Stimulated activated naive B cell treated with anti-CD40 and anti-IgM and Interleukin-4, amounts not matched to agents 10 μg/mL and 1 μg/mL and 100 μg/mL, for 72 hours (primary cell): Measurements from ENCODE around the gene ASB18.

Experiments
- ATAC-seq, 2 donors: fragments of 150-1000 bp; cut with Tn5 transposase; replicated peaks; 2 replicates each; pipeline ENCODE4 v1.10.0; 2021; ENCODE audit warnings: moderate library complexity in 1 of 2
- DNase-seq: peaks from one replicate; pipeline ENCODE4 v3.0.0; 2021
- H3K27ac Mint-ChIP-seq: one replicate; pipeline ENCODE4 v1.8.0; 2022; ENCODE audit warnings: mild to moderate bottlenecking, mixed read lengths
- H3K27me3 Mint-ChIP-seq, 2 donors: one replicate each; pipeline ENCODE4 v1.8.0; 2022; ENCODE audit warnings: mixed read lengths in 2 of 2
- H3K36me3 Mint-ChIP-seq, 2 donors: one replicate each; pipeline ENCODE4 v1.8.0; 2022; ENCODE audit warnings: mixed read lengths in 2 of 2, mild to moderate bottlenecking in 1 of 2
- H3K4me1 Mint-ChIP-seq, 2 donors: one replicate each; pipeline ENCODE4 v1.8.0; 2022; ENCODE audit warnings: mixed read lengths in 2 of 2, mild to moderate bottlenecking in 1 of 2
- H3K4me3 Mint-ChIP-seq, 2 donors: one replicate each; pipeline ENCODE4 v1.8.0; 2022; ENCODE audit warnings: mild to moderate bottlenecking in 2 of 2, mixed read lengths in 2 of 2, moderate library complexity in 1 of 2
- H3K9me3 Mint-ChIP-seq, 2 donors: one replicate each; pipeline ENCODE4 v1.8.0; 2022; ENCODE audit warnings: mixed read lengths in 2 of 2, mild to moderate bottlenecking in 1 of 2

ASB18 gene

DNA sequence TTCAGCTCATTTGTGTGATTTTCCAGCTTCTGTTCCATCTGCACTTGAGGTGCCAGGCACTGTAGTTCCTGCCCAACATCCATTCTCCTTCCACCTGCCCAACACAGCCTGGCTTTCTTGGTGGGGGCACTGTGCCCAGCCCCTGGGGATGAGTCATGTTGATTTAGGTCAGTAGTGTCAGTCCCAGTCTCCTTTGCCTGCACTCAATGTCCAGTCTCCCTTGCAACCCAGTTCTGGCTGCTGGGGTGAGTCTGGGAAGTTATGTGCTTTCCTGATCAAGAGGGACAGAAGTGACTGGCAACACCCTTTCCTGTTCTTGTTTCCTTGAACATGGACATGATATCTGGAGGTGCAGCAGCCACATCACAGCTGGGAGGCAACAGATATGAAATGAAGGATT, 1.5 kb upstream of the ASB18 start:
- peaks cover 12 to 17% of the 10 kb centered on the region in 2 donors for H3K9me3 Mint-ChIP-seq
- H3K36me3 Mint-ChIP-seq: peaks cover 0 to 4% of the 10 kb centered on the region in 2 donors
- no peaks in the 10 kb centered on the region for H3K4me1 Mint-ChIP-seq
- ATAC-seq (no peak), DNase-seq (no peak)
- no peak overlapping the region for H3K4me3 Mint-ChIP-seq
- peaks cover 10 to 12% of the 10 kb centered on the region in 2 donors for H3K27me3 Mint-ChIP-seq
- H3K27ac Mint-ChIP-seq: no peak overlapping the region

DNA sequence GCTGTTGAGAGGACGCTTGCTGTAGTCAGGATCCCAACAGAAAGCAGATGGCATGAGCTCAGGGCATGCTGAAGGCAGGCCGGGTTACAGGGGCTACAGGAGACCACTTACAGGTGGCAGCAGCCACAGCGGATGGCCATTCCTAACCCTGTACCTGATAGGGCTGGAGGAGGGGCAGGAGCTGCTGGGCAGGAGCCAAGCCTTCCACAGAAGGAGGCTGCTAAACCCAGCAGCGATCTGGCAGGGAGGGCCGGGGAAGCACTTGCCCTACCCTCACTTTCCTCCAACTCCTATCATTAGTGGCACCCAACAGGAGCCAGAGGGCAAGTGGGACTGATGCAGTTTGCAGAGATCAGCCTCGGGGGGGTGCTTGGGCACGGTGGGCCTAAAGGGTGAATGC, 2.0 kb downstream of the ASB18 start:
- no peak for ATAC-seq
- no peaks in the 10 kb centered on the region for H3K4me1 Mint-ChIP-seq
- peaks cover 0 to 4% of the 10 kb centered on the region in 2 donors for H3K36me3 Mint-ChIP-seq
- H3K4me3 Mint-ChIP-seq: no peak overlapping the region
- peaks cover 15 to 23% of the 10 kb centered on the region in 2 donors for H3K27me3 Mint-ChIP-seq
- H3K27ac Mint-ChIP-seq: no peak overlapping the region
- peaks cover 11 to 16% of the 10 kb centered on the region in 2 donors for H3K9me3 Mint-ChIP-seq
- no peak for DNase-seq

- Mint-ChIP-seq H3K27me3 (peaks cover 17 to 23% of the 10 kb centered on the region in 2 donors), H3K4me3 (no peak overlapping the region), H3K36me3 (peaks cover 0 to 4% of the 10 kb centered on the region in 2 donors), H3K27ac (no peak overlapping the region), H3K9me3 (peaks cover 11 to 16% of the 10 kb centered on the region in 2 donors), H3K4me1 (no peaks in the 10 kb centered on the region)
- DNase-seq: no peak
- no peak for ATAC-seq
Observed at GRCh38 chr2:236261452-236261851, 2.8 kb downstream of the ASB18 start.

- Mint-ChIP-seq H3K27me3 (peaks cover 12 to 26% of the 10 kb centered on the region in 2 donors), H3K4me1 (no peaks in the 10 kb centered on the region), H3K36me3 (peaks cover 0 to 4% of the 10 kb centered on the region in 2 donors), H3K27ac (no peak overlapping the region), H3K4me3 (no peak overlapping the region), H3K9me3 (peaks cover 11 to 16% of the 10 kb centered on the region in 2 donors)
- no peak for DNase-seq
- no peak for ATAC-seq
Observed at GRCh38 chr2:236259371-236259770, 4.8 kb downstream of the ASB18 start.

DNA sequence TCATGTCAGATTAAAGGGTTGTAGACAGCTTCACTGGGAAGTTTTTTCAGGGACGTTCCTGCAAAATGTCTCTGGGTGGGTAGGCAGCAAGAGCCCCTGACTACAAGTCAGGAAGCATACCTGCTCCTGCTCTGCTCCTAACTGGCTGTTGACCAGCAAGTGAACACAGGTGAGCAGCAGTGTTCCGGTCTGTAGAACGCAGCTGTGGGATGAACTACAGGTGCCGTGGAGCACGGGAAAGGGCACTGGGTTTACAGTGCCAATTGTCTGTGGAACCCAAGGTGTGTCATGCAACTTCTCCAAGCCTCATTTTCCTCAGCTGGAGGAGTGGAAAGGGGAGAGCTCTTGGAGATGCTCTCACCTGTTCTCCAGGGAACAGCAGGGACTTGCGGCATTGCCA, 6.6 kb downstream of the ASB18 start:
- ATAC-seq (no peak), DNase-seq (no peak)
- no peak overlapping the region for H3K4me3 Mint-ChIP-seq
- no peak overlapping the region for H3K27ac Mint-ChIP-seq
- peaks cover 12 to 19% of the 10 kb centered on the region in 2 donors for H3K27me3 Mint-ChIP-seq
- peaks cover 10 to 16% of the 10 kb centered on the region in 2 donors for H3K9me3 Mint-ChIP-seq
- H3K4me1 Mint-ChIP-seq: no peaks in the 10 kb centered on the region
- H3K36me3 Mint-ChIP-seq: peaks cover 0 to 4% of the 10 kb centered on the region in 2 donors

DNA sequence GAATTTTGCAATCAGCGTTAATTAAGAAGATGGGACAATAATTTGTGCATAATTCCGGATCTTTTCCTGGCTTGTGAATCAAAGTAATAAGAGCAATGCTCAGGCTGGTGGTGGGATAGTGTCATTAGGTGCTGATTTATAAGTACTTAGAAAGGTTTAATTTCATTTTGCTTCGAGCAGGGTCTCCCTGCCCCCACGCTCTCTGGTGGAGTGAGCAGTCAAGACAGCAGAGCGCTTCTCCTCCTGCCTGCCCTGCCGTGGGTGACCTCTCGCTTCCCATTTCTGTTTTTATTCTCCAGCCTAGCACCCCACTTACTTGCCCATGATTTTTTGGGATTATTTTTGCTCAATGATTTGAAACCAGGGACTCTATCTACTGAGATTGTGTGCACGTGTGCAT, 7.1 kb downstream of the ASB18 start:
- peaks cover 0 to 4% of the 10 kb centered on the region in 2 donors for H3K36me3 Mint-ChIP-seq
- no peak for ATAC-seq
- H3K4me1 Mint-ChIP-seq: no peaks in the 10 kb centered on the region
- H3K9me3 Mint-ChIP-seq: peaks cover 10 to 16% of the 10 kb centered on the region in 2 donors
- DNase-seq: no peak
- H3K27me3 Mint-ChIP-seq: peaks cover 12 to 19% of the 10 kb centered on the region in 2 donors
- H3K4me3 Mint-ChIP-seq: no peak overlapping the region
- H3K27ac Mint-ChIP-seq: no peak overlapping the region

- Mint-ChIP-seq H3K36me3 (peaks cover 0 to 2% of the 10 kb centered on the region in 2 donors), H3K27ac (no peak overlapping the region), H3K4me3 (no peak overlapping the region), H3K9me3 (peaks cover 6 to 14% of the 10 kb centered on the region in 2 donors), H3K27me3 (peaks cover 11 to 19% of the 10 kb centered on the region in 2 donors), H3K4me1 (no peaks in the 10 kb centered on the region)
- no peak for ATAC-seq
- no peak for DNase-seq
Observed at GRCh38 chr2:236256366-236256985, 7.7 kb downstream of the ASB18 start.

- peaks cover 2 to 3% of the 10 kb centered on the region in 2 donors for H3K9me3 Mint-ChIP-seq
- ATAC-seq (no peak), DNase-seq (no peak)
- no peak overlapping the region for H3K27ac Mint-ChIP-seq
- no peaks in the 10 kb centered on the region for H3K4me1 Mint-ChIP-seq
- no peak overlapping the region for H3K4me3 Mint-ChIP-seq
- no peaks in the 10 kb centered on the region for H3K36me3 Mint-ChIP-seq
- peaks cover 5 to 7% of the 10 kb centered on the region in 2 donors for H3K27me3 Mint-ChIP-seq
Observed at GRCh38 chr2:236254674-236255073, 9.5 kb downstream of the ASB18 start.

DNA sequence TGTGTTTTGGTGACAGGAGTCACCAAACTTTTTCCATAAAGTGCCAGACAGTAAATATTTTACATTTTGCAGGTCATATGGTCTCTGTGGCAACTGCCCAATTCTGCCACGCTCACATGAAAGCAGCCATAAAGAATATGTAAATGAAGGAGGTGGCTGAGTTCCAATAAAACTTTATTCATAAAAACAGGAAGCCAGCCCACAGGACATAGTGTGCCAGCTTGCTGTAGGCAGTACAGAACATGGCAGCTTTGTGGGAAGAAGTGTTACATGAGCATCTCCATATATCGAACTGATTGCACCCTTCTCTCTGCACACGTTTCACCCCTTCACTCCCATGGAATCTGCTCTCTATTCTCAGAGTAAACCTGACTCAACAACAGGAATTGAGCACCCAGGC, 10.2 kb downstream of the ASB18 start:
- H3K36me3 Mint-ChIP-seq: no peaks in the 10 kb centered on the region
- peaks cover 0 to 2% of the 10 kb centered on the region in 2 donors for H3K9me3 Mint-ChIP-seq
- DNase-seq: no peak
- H3K4me1 Mint-ChIP-seq: no peaks in the 10 kb centered on the region
- H3K27ac Mint-ChIP-seq: no peak overlapping the region
- ATAC-seq: no peak
- peaks cover 3 to 5% of the 10 kb centered on the region in 2 donors for H3K27me3 Mint-ChIP-seq
- H3K4me3 Mint-ChIP-seq: no peak overlapping the region

DNA sequence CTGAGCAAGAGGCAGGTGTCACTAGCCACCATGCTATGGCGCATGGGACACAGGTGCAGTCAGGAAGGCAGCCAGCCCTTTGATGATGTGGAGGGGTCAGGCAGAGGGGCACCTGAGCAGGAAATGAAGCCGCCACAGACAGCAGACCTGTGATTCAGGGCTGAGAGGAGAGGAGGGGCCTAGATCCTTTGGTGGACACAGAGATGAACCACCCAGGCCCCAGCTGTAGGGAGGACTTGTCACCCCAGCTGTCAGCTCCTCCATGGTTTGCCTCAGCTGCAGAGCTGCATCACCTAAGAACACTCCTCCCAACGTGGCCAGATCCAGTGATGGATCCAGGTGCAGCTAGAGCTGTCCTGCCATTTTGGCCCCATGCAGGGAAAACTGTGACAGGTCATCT, 11.6 kb downstream of the ASB18 start:
- peaks cover 0 to 2% of the 10 kb centered on the region in 2 donors for H3K9me3 Mint-ChIP-seq
- no peak overlapping the region for H3K4me3 Mint-ChIP-seq
- H3K27me3 Mint-ChIP-seq: peaks cover 6 to 10% of the 10 kb centered on the region in 2 donors
- DNase-seq (no peak), ATAC-seq (no peak)
- H3K36me3 Mint-ChIP-seq: no peaks in the 10 kb centered on the region
- H3K27ac Mint-ChIP-seq: peak overlapping the region; percentile 32
- no peaks in the 10 kb centered on the region for H3K4me1 Mint-ChIP-seq

DNA sequence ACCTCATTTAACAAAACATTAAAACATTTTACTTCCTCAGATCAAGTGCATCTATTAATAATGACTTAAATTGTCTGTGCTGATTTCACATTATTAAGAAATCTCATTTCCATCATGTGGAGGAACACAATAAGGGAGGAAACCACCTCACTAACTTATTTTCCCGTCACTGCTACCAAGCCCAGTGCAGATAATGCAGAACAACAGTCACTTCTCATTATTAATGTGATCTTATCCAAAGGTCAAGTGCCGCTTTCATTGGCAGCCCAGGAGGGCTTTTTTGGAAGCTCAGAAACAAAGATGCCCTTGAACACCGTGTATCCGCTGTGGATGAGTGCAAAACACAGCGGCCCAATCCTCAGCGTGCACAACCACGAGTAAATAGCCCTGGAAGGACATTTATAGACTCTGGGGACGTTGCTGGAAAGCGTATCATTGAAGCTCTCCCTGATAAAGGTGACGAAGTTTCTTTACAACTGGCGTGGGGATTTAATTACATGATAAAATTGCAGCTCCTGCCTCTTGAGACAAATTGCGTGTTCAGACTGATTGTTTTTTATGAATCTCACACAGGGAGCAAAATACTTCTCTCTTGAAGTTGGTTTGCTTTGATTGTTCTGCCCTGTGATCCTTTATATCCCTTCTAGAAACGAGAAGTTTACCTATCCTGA, 13.2 kb downstream of the ASB18 start:
- no peaks in the 10 kb centered on the region for H3K36me3 Mint-ChIP-seq
- H3K4me3 Mint-ChIP-seq: no peak overlapping the region
- no peaks in the 10 kb centered on the region for H3K4me1 Mint-ChIP-seq
- H3K27ac Mint-ChIP-seq: no peak overlapping the region
- DNase-seq (no peak), ATAC-seq (no peak)
- H3K27me3 Mint-ChIP-seq: peaks cover 8% of the 10 kb centered on the region in 2 donors
- peaks cover 0 to 2% of the 10 kb centered on the region in 2 donors for H3K9me3 Mint-ChIP-seq

DNA sequence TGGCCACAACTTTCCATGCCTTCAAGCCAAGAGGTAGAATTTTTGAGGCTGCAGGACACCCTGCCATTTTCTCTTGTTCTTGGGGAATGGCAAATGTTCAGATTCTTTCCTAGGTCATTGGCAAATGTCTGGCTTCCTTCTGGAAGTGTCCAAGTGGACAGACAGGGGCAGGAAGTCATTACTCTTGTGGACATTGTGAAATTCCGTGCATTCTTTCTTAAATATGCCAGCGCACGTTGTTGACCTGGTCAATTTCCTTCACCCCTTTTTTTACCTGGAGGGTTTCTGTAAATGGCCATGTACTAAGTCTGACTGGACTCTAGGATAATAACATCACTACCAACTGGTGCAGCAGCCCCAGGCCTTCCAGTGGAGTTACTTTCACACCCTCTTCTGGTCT, 13.9 kb downstream of the ASB18 start:
- H3K4me1 Mint-ChIP-seq: no peaks in the 10 kb centered on the region

GRCh38 chr2:236249066-236249465, 15.1 kb downstream of the ASB18 start:
- Mint-ChIP-seq H3K27ac (no peak overlapping the region), H3K4me3 (no peak overlapping the region), H3K36me3 (no peaks in the 10 kb centered on the region), H3K9me3 (no peaks in the 10 kb centered on the region), H3K4me1 (no peaks in the 10 kb centered on the region), H3K27me3 (peaks cover 5 to 8% of the 10 kb centered on the region in 2 donors)
- ATAC-seq (no peak), DNase-seq (no peak)

More for the DNA sequence above, 13.9 kb downstream of the ASB18 start:
- Mint-ChIP-seq H3K36me3 (no peaks in the 10 kb centered on the region), H3K27ac (no peak overlapping the region), H3K27me3 (peaks cover 5 to 8% of the 10 kb centered on the region in 2 donors), H3K4me3 (no peak overlapping the region), H3K9me3 (peaks cover 0 to 2% of the 10 kb centered on the region in 2 donors)
- ATAC-seq: no peak
- DNase-seq: no peak

GRCh38 chr2:236246711-236247246, 17.4 kb downstream of the ASB18 start:
- no peaks in the 10 kb centered on the region for H3K4me1 Mint-ChIP-seq
- peaks cover 5 to 8% of the 10 kb centered on the region in 2 donors for H3K27me3 Mint-ChIP-seq
- H3K27ac Mint-ChIP-seq: no peak overlapping the region
- H3K9me3 Mint-ChIP-seq: no peaks in the 10 kb centered on the region
- H3K4me3 Mint-ChIP-seq: no peak overlapping the region
- H3K36me3 Mint-ChIP-seq: no peaks in the 10 kb centered on the region
- DNase-seq (no peak), ATAC-seq (no peak)

GRCh38 chr2:236244256-236244655, 19.9 kb downstream of the ASB18 start:
- H3K4me3 Mint-ChIP-seq: no peak overlapping the region
- DNase-seq (no peak), ATAC-seq (no peak)
- no peak overlapping the region for H3K27ac Mint-ChIP-seq
- no peaks in the 10 kb centered on the region for H3K9me3 Mint-ChIP-seq
- peaks cover 12 to 28% of the 10 kb centered on the region in 2 donors for H3K27me3 Mint-ChIP-seq
- no peaks in the 10 kb centered on the region for H3K36me3 Mint-ChIP-seq
- H3K4me1 Mint-ChIP-seq: no peaks in the 10 kb centered on the region
